B cell (primary cell): Measurements from ENCODE around the gene CD28. TPM values are rescaled to one million over a fixed set of nuclear protein-coding genes. Genes with fewer than 3 reads are reported as not detected.

ENCODE experiments used
- ATAC-seq: fragments of 200-7000 bp; cut with Tn5 transposase; one replicate; pipeline ENCODE4 v1.10.0; 2021; ENCODE audit warnings: low read depth, mild to moderate bottlenecking, moderate number of reproducible peaks, moderate library complexity
- CTCF ChIA-PET: fragments of 350-600 bp; sonication (Branson Sonifier 250); formaldehyde crosslinking; loops from one replicate; lab custom pipeline; 2021; ENCODE audit warnings: antibody characterized with exemption, inconsistent platforms; lab: Charles Lee
- POLR2A ChIA-PET: fragments of 350-600 bp; sonication (Branson Sonifier 250); formaldehyde crosslinking; loops from one replicate; lab custom pipeline; 2021; ENCODE audit warnings: antibody characterized with exemption; lab: Charles Lee
- DNase-seq: peaks from one replicate; pipeline ENCODE4 v3.0.0; 2013
- H2AFZ ChIP-seq: 2 replicates; pipeline ENCODE4 v1.6.1; 2012; ENCODE audit warnings: mild to moderate bottlenecking, low read depth, low read length; ENCODE audit not compliant: insufficient read depth, poor library complexity, severe bottlenecking
- H3K27ac ChIP-seq, 2 donors: 1 replicate in 1 of 2; 2 replicates in 1 of 2; pipeline ENCODE4 v1.5.1; 2012 to 2013; ENCODE audit warnings: low read length in 2 of 2, mild to moderate bottlenecking in 2 of 2, moderate library complexity in 1 of 2
- H3K27me3 ChIP-seq, 4 experiments: fragments of 200-600 bp in 1 of 4; sonication (generic) in 1 of 4; replicated peaks in 1 of 4; 1 replicate in 2 of 4; 2 replicates in 2 of 4; pipeline versions ENCODE4 v1.6.1 to v1.7.0; 2013 to 2016; ENCODE audit warnings: low read length in 3 of 4, mild to moderate bottlenecking in 2 of 4, mixed read lengths in 1 of 4, moderate library complexity in 1 of 4; ENCODE audit not compliant: insufficient read depth in 4 of 4, control insufficient read depth in 3 of 4; ENCODE audit errors: control extremely low read depth in 1 of 4
- H3K36me3 ChIP-seq, 2 experiments: replicated peaks in 1 of 2; 1 replicate in 1 of 2; 2 replicates in 1 of 2; pipeline versions ENCODE4 v1.6.1 to v1.7.1; 2013; ENCODE audit warnings: low read length in 1 of 2; ENCODE audit not compliant: insufficient read depth in 2 of 2, control insufficient read depth in 1 of 2; ENCODE audit errors: control extremely low read depth in 1 of 2, extremely low read depth in 1 of 2
- H3K4me1 ChIP-seq, 2 donors: fragments of 200-600 bp in 1 of 2; sonication (generic) in 1 of 2; 1 replicate in 1 of 2; 2 replicates in 1 of 2; pipeline versions ENCODE4 v1.5.1 to v1.6.1; 2013 to 2017; ENCODE audit warnings: low read length in 2 of 2; ENCODE audit not compliant: control insufficient read depth in 2 of 2, insufficient read depth in 2 of 2
- H3K4me2 ChIP-seq: replicated peaks from 2 replicates; pipeline ENCODE3; 2012; ENCODE audit warnings: mild to moderate bottlenecking, low read depth, low read length; ENCODE audit not compliant: poor library complexity, severe bottlenecking
- H3K4me3 ChIP-seq, 5 experiments: fragments of 200-600 bp in 1 of 5; sonication (generic) in 1 of 5; 1 replicate in 3 of 5; 2 replicates in 2 of 5; pipeline versions ENCODE4 v1.5.1 to v1.7.0; 2011 to 2016; ENCODE audit warnings: low read length in 4 of 5, mild to moderate bottlenecking in 4 of 5, low read depth in 2 of 5, control low read depth in 1 of 5, moderate library complexity in 1 of 5; ENCODE audit not compliant: insufficient read depth in 1 of 5; ENCODE audit errors: control extremely low read depth in 1 of 5, extremely low read depth in 1 of 5
- H3K79me2 ChIP-seq: fragments of 200-600 bp; sonication (generic); one replicate; pipeline ENCODE4 v1.6.0; 2016; ENCODE audit warnings: low read length; ENCODE audit not compliant: control insufficient read depth, insufficient read depth
- H3K9ac ChIP-seq: fragments of 200-600 bp; sonication (generic); 2 replicates; pipeline ENCODE4 v1.6.1; 2017; ENCODE audit warnings: mild to moderate bottlenecking, low read length, moderate library complexity
- H3K9me3 ChIP-seq, 3 donors: one replicate each; pipeline versions ENCODE4 v1.6.1 to v1.7.1; 2013; ENCODE audit warnings: low read length in 2 of 3; ENCODE audit not compliant: control insufficient read depth in 2 of 3, insufficient read depth in 1 of 3; ENCODE audit errors: control extremely low read depth in 1 of 3
- H4K20me1 ChIP-seq: 2 replicates; pipeline ENCODE4 v1.6.0; 2012; ENCODE audit warnings: mild to moderate bottlenecking, low read length; ENCODE audit not compliant: insufficient read depth, control insufficient read depth, poor library complexity, severe bottlenecking
- H3K27ac Mint-ChIP-seq: one replicate; pipeline ENCODE4 v1.8.0; 2021; ENCODE audit warnings: mixed read lengths
- H3K27me3 Mint-ChIP-seq: one replicate; pipeline ENCODE4 v1.8.0; 2021; ENCODE audit warnings: mixed read lengths
- H3K4me1 Mint-ChIP-seq: one replicate; pipeline ENCODE4 v1.8.0; 2021; ENCODE audit warnings: mixed read lengths
- H3K4me3 Mint-ChIP-seq: one replicate; pipeline ENCODE4 v1.8.0; 2021; ENCODE audit warnings: mixed read lengths
- H3K9me3 Mint-ChIP-seq: one replicate; pipeline ENCODE4 v1.8.0; 2022; ENCODE audit warnings: mixed read lengths; ENCODE audit not compliant: insufficient read depth
- CTCF ChIP-seq: fragments of 200-600 bp; IDR thresholded peaks from one replicate; pipeline ENCODE4 v1.8.0; 2022; ENCODE audit warnings: antibody characterized with exemption, mild to moderate bottlenecking
- EZH2 ChIP-seq: IDR thresholded peaks from 2 replicates; pipeline ENCODE4 v1.6.1; 2012; ENCODE audit warnings: borderline replicate concordance, low read depth, mild to moderate bottlenecking, moderate library complexity, low read length; ENCODE audit not compliant: insufficient read depth, poor library complexity, severe bottlenecking
- WGBS: methylation state at CpG from one replicate; pipeline ENCODE4 v1.1.5; 2013; ENCODE audit warnings: missing lambda C conversion rate; ENCODE audit not compliant: insufficient coverage; 5-methylcytosine and 5-hydroxymethylcytosine counted together
- intact Hi-C: fragments of 100-400 bp; cut with micrococcal nuclease; formaldehyde crosslinking; loops from one replicate; pipeline ENCODE4 v1.10.0; 2022
- polyA plus RNA-seq: library from polyadenylated mRNA; depleted of rRNA; stranded (reverse); fragments of >200 nt; gene quantifications from 2 replicates; pipeline ENCODE4 v1.2.3, GENCODE V29; 2012
- total RNA-seq, 2 donors: library from RNA; stranded (reverse); fragments of 120-200 nt in 1 of 2; gene quantifications; 1 replicate in 1 of 2; 2 replicates in 1 of 2; pipeline versions ENCODE4 v1.2.3 to v1.2.4, GENCODE V29; 2013 to 2022

The CD28 gene
- total and polyA plus RNA-seq, 2 donors (not counting 1 experiment from before 2014, with no cell fraction given) = 0.18 to 0.37 TPM

GRCh38 chr2:203664029-203664755, 42.2 kb upstream of the CD28 start:
- Histone ChIP-seq H3K4me2 (no peak overlapping the region), H4K20me1 (no peaks in the 10 kb centered on the region), H3K9ac (no peak overlapping the region), H3K4me3 (no peak overlapping the region), H3K79me2 (no peaks in the 10 kb centered on the region), H3K27ac (no peak overlapping the region), H3K27me3 (peaks cover 0 to 2% (median 0%) of the 10 kb centered on the region in 4 experiments), H2AFZ (no peak overlapping the region), H3K36me3 (no peaks in the 10 kb centered on the region), H3K9me3 (no peaks in the 10 kb centered on the region), H3K4me1 (peaks cover 5 to 9% of the 10 kb centered on the region in 2 donors)
- ChIA-PET CTCF (no interaction called here), POLR2A (no interaction called here)
- Mint-ChIP-seq H3K9me3 (no peaks in the 10 kb centered on the region), H3K4me1 (peaks cover 10% of the 10 kb centered on the region), H3K27ac (no peak overlapping the region), H3K27me3 (peaks cover 32% of the 10 kb centered on the region), H3K4me3 (no peak overlapping the region)
- no peak for ATAC-seq
- no peak for DNase-seq
- no peak for TF ChIP-seq CTCF
- TF ChIP-seq EZH2 = no peak
- intact Hi-C loops = no loop called here
- 93% methylated on average over 2 of the region's 7 CpGs for WGBS

GRCh38 chr2:203667838-203668237, 38.6 kb upstream of the CD28 start:
- H3K9me3 Mint-ChIP-seq = no peaks in the 10 kb centered on the region
- H3K27ac ChIP-seq = no peak overlapping the region
- intact Hi-C loops = no loop called here
- H3K9ac ChIP-seq = no peak overlapping the region
- no CpG with 5 or more reads among the region's 2 CpGs for WGBS
- H4K20me1 ChIP-seq = no peaks in the 10 kb centered on the region
- no peak overlapping the region for H3K4me3 ChIP-seq
- peaks cover 0 to 6% (median 3%) of the 10 kb centered on the region in 4 experiments for H3K27me3 ChIP-seq
- no peak for DNase-seq
- H3K4me1 Mint-ChIP-seq = no peaks in the 10 kb centered on the region
- no peaks in the 10 kb centered on the region for H3K36me3 ChIP-seq
- no peak for ATAC-seq
- H3K4me3 Mint-ChIP-seq = no peak overlapping the region
- no peak overlapping the region for H3K27ac Mint-ChIP-seq
- TF ChIP-seq EZH2 (no peak), CTCF (no peak)
- peaks cover 37% of the 10 kb centered on the region for H3K27me3 Mint-ChIP-seq
- POLR2A ChIA-PET = no interaction called here
- H2AFZ ChIP-seq = no peak overlapping the region
- H3K9me3 ChIP-seq = no peaks in the 10 kb centered on the region
- no peak overlapping the region for H3K4me2 ChIP-seq
- H3K4me1 ChIP-seq = no peaks in the 10 kb centered on the region
- CTCF ChIA-PET = no interaction called here
- H3K79me2 ChIP-seq = no peaks in the 10 kb centered on the region
